Panc1 (cell line): Measurements from ENCODE around the gene ERCC3. TPM values are rescaled to one million over a fixed set of nuclear protein-coding genes. Genes with fewer than 3 reads are reported as not detected.

Experiments
- ATAC-seq: fragments of 200-7000 bp; cut with Tn5 transposase; 2 replicates; pipeline ENCODE4 v1.9.1; 2020; ENCODE audit warnings: mild to moderate bottlenecking, moderate library complexity
- BruUV-seq: library from RNA; stranded (reverse); fragments of 400-500 nt; replicated peaks from 2 replicates; lab custom pipeline; 2021; lab: Mats Ljungman, UMichigan
- CTCF ChIA-PET: fragments of 300-600 bp; sonication (Branson Sonifier 250); formaldehyde crosslinking; loops from one replicate; lab custom pipeline; 2022; ENCODE audit warnings: antibody characterized with exemption; lab: Charles Lee
- POLR2A ChIA-PET: fragments of 300-600 bp; sonication (Branson Sonifier 250); formaldehyde crosslinking; loops from one replicate; lab custom pipeline; 2022; ENCODE audit warnings: antibody characterized with exemption; lab: Charles Lee
- DNase-seq: peaks from one replicate; pipeline ENCODE4 v3.0.0-alpha.2; 2010; ENCODE audit warnings: low read depth, low spot score
- H3K27ac ChIP-seq: 2 replicates; pipeline ENCODE4 v1.5.1; 2011; ENCODE audit warnings: mild to moderate bottlenecking, low read length, inconsistent platforms
- H3K27me3 ChIP-seq: fragments of 200-500 bp; sonication (Bioruptor generic); 2 replicates; pipeline ENCODE4 v1.6.0; 2014; ENCODE audit warnings: low read length, inconsistent platforms; ENCODE audit not compliant: control insufficient read depth, insufficient read depth
- H3K36me3 ChIP-seq: fragments of 200-500 bp; sonication (Bioruptor generic); 2 replicates; pipeline ENCODE4 v1.5.1; 2014; ENCODE audit warnings: inconsistent platforms, mild to moderate bottlenecking, low read length, moderate library complexity; ENCODE audit not compliant: control insufficient read depth, insufficient read depth
- H3K4me1 ChIP-seq: 2 replicates; pipeline ENCODE4 v1.5.1; 2011; ENCODE audit warnings: inconsistent platforms, mild to moderate bottlenecking, low read length, moderate library complexity; ENCODE audit not compliant: control insufficient read depth, insufficient read depth
- H3K4me3 ChIP-seq, 2 experiments: 2 replicates each; pipeline ENCODE4 v1.5.1; 2011 to 2012; ENCODE audit warnings: low read depth in 2 of 2, low read length in 2 of 2, mild to moderate bottlenecking in 2 of 2, inconsistent platforms in 1 of 2, moderate library complexity in 1 of 2
- H3K9me3 ChIP-seq: fragments of 200-500 bp; sonication (Bioruptor generic); 2 replicates; pipeline ENCODE4 v1.5.1; 2014; ENCODE audit warnings: low read depth, mild to moderate bottlenecking, inconsistent platforms, low read length, moderate library complexity; ENCODE audit not compliant: control insufficient read depth, insufficient read depth
- POLR2AphosphoS5 ChIP-seq: IDR thresholded peaks from 2 replicates; pipeline ENCODE4 v1.6.1; 2012; ENCODE audit warnings: mild to moderate bottlenecking, low read depth, low read length, moderate library complexity
- SIN3A ChIP-seq: IDR thresholded peaks from 2 replicates; pipeline ENCODE4 v1.6.1; 2012; ENCODE audit warnings: low read depth, mild to moderate bottlenecking, low read length, moderate library complexity, borderline replicate concordance; ENCODE audit not compliant: insufficient read depth
- TCF7L2 ChIP-seq: IDR thresholded peaks from 2 replicates; pipeline ENCODE4 v1.6.1; 2011; ENCODE audit warnings: mild to moderate bottlenecking, low read depth, low read length, inconsistent platforms
- in situ Hi-C: cut with HindIII; loops from 2 replicates; pipeline ENCODE4 v1.10.0; 2016; ENCODE audit warnings: low sequenced_read_pairs, low pct_unique_long_range_greater_than_20kb
- intact Hi-C: fragments of 100-400 bp; cut with micrococcal nuclease; formaldehyde crosslinking; loops from one replicate; pipeline ENCODE4 v1.10.0; 2022; ENCODE audit not compliant: unreplicated experiment
- total RNA-seq: library from RNA; stranded (reverse); gene quantifications from one replicate; pipeline ENCODE4 v1.2.1, GENCODE V29; 2021; ENCODE audit not compliant: unreplicated experiment
- TF ChIP-seq, protein P1 (sequence below), 2 experiments: IDR thresholded peaks; 2 replicates each; pipeline ENCODE4 v1.6.1; 2011 to 2012; ENCODE audit warnings: low read depth in 2 of 2, control low read depth in 1 of 2, low read length in 1 of 2, mild to moderate bottlenecking in 1 of 2, moderate library complexity in 1 of 2; ENCODE audit not compliant: insufficient read depth in 1 of 2
- TF ChIP-seq, protein P2 (sequence below): fragments of 450-650 bp; IDR thresholded peaks from 2 replicates; pipeline ENCODE4 v1.5.1; 2017; ENCODE audit warnings: mild to moderate bottlenecking

Gene ERCC3
- total RNA-seq, 1 experiment from 2014 or later = 38.0 TPM

DNA sequence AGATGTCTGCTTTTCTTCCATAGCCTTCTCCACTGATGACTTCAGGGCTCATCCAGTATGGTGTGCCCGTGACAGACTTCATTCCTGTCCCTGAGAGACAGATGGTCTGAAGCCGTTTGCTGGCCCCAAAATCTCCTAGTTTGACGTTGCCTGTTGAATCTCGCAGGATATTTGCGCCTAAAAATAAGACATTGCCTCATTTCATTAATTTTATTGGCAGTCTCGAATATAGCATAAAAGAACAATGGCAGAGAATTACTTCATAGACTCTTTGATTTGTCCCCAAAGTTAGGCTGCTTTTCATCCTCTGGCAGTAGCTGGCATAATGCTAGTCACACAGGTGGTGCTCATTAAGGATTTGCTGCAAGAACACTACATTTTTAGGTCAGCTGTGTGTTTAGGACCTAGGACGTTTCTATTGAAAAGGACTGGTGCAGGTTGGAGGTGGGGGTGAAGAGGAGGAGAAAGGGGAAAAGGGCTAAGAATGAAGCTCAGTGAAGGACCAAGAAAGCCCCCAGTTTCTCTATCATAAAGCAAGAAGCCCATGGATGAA is 14.7 kb upstream of the ERCC3 start:
- H3K4me3 ChIP-seq = no peak overlapping the region
- TF ChIP-seq TCF7L2 (no peak), SIN3A (no peak), POLR2AphosphoS5 (no peak)
- TF ChIP-seq, protein P1, sequence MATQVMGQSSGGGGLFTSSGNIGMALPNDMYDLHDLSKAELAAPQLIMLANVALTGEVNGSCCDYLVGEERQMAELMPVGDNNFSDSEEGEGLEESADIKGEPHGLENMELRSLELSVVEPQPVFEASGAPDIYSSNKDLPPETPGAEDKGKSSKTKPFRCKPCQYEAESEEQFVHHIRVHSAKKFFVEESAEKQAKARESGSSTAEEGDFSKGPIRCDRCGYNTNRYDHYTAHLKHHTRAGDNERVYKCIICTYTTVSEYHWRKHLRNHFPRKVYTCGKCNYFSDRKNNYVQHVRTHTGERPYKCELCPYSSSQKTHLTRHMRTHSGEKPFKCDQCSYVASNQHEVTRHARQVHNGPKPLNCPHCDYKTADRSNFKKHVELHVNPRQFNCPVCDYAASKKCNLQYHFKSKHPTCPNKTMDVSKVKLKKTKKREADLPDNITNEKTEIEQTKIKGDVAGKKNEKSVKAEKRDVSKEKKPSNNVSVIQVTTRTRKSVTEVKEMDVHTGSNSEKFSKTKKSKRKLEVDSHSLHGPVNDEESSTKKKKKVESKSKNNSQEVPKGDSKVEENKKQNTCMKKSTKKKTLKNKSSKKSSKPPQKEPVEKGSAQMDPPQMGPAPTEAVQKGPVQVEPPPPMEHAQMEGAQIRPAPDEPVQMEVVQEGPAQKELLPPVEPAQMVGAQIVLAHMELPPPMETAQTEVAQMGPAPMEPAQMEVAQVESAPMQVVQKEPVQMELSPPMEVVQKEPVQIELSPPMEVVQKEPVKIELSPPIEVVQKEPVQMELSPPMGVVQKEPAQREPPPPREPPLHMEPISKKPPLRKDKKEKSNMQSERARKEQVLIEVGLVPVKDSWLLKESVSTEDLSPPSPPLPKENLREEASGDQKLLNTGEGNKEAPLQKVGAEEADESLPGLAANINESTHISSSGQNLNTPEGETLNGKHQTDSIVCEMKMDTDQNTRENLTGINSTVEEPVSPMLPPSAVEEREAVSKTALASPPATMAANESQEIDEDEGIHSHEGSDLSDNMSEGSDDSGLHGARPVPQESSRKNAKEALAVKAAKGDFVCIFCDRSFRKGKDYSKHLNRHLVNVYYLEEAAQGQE (IDR thresholded peaks at IDR 0.05; ENCODE audit: insufficient read depth in 1 of 2, low read depth in 2 of 2, low read length in 1 of 2) = no peak
- TF ChIP-seq, protein P2, sequence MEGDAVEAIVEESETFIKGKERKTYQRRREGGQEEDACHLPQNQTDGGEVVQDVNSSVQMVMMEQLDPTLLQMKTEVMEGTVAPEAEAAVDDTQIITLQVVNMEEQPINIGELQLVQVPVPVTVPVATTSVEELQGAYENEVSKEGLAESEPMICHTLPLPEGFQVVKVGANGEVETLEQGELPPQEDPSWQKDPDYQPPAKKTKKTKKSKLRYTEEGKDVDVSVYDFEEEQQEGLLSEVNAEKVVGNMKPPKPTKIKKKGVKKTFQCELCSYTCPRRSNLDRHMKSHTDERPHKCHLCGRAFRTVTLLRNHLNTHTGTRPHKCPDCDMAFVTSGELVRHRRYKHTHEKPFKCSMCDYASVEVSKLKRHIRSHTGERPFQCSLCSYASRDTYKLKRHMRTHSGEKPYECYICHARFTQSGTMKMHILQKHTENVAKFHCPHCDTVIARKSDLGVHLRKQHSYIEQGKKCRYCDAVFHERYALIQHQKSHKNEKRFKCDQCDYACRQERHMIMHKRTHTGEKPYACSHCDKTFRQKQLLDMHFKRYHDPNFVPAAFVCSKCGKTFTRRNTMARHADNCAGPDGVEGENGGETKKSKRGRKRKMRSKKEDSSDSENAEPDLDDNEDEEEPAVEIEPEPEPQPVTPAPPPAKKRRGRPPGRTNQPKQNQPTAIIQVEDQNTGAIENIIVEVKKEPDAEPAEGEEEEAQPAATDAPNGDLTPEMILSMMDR = no peak
- in situ Hi-C loops = no loop called here
- no peak overlapping the region for H3K27ac ChIP-seq
- H3K36me3 ChIP-seq = peaks cover 21% of the 10 kb centered on the region
- intact Hi-C loops = no loop called here
- no peaks in the 10 kb centered on the region for H3K27me3 ChIP-seq
- CTCF ChIA-PET = interaction anchor here (0.5 kb wide), 1 partner anchor 108 kb away, joined by 3 read pairs; no protein-coding TSS in a partner anchor
- POLR2A ChIA-PET = no interaction called here
- H3K4me1 ChIP-seq = peaks cover 6% of the 10 kb centered on the region; the same call in 1 of the 2 replicates
- ATAC-seq = no peak
- DNase-seq = no peak
- no TSS peak for BruUV-seq
- no peaks in the 10 kb centered on the region for H3K9me3 ChIP-seq

DNA sequence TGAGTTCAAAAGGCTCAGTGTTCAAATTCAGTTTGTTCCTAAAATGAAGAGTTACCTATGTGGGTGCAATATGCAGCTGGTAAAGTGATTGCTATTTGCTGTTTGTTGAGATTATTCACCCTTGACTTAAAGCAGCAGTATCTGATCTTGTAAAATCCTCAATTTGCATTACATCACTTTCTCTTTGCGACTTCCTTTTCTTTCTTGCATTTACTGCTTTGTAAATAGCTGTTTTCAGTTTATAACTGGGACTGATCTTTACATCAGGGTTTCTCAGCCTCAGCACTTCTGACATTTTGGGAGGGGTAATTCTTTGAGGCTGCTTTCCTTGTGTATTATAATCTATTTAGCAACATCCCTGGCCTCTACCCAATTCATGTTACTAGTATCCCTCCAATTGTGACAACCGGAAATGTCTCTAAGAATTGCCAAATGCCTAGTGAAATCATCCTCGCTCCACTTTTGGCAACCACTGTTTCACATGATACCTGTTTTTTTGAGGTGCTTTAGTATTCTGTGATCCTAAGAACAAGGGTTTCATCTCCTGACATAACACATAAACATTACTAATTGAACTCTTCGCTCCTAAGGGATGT is 12.1 kb upstream of the ERCC3 start:
- intact Hi-C loops = no loop called here
- H3K9me3 ChIP-seq = no peaks in the 10 kb centered on the region
- no peak overlapping the region for H3K4me3 ChIP-seq
- BruUV-seq = TSS peak; percentile 37
- H3K27ac ChIP-seq = no peak overlapping the region
- in situ Hi-C loops = no loop called here
- H3K36me3 ChIP-seq = peaks cover 21% of the 10 kb centered on the region
- POLR2A ChIA-PET = no interaction called here
- DNase-seq (no peak), ATAC-seq (no peak)
- TF ChIP-seq TCF7L2 = no peak
- no peak for TF ChIP-seq POLR2AphosphoS5
- TF ChIP-seq, protein P1 (IDR thresholded peaks at IDR 0.05; ENCODE audit: insufficient read depth in 1 of 2, low read depth in 2 of 2, low read length in 1 of 2) = no peak
- no peak for TF ChIP-seq SIN3A
- TF ChIP-seq, protein P2 = no peak
- H3K27me3 ChIP-seq = no peaks in the 10 kb centered on the region
- H3K4me1 ChIP-seq = peaks cover 6% of the 10 kb centered on the region; the same call in 1 of the 2 replicates
- CTCF ChIA-PET = no interaction called here
